Measurements from ENCODE around the gene IFNL4.

DNA sequence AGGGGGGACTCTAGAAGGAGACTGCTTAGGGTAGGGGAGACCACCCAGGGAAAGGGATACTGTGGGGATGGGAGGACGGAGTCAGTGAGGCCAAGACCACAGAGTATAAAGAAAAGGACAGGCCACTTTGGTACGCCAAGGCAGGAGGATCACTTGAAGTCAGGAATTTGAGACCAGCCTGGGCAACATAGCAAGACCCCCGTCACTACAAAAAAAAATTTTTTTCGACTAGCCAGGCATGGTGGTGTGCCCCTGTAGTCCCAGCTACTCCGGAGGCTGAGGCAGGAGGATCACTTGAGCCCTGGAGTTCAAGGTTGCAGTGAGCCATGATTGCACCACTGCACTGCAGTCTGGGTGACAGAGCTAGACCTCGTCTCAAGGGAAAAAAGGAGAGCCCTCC lies 10.4 kb downstream of the IFNL4 start:
- no peak for TF ChIP-seq EZH2 (IDR thresholded peaks at IDR 0.05; ENCODE audit: borderline replicate concordance, low read length)
- TF ChIP-seq, protein P1, sequence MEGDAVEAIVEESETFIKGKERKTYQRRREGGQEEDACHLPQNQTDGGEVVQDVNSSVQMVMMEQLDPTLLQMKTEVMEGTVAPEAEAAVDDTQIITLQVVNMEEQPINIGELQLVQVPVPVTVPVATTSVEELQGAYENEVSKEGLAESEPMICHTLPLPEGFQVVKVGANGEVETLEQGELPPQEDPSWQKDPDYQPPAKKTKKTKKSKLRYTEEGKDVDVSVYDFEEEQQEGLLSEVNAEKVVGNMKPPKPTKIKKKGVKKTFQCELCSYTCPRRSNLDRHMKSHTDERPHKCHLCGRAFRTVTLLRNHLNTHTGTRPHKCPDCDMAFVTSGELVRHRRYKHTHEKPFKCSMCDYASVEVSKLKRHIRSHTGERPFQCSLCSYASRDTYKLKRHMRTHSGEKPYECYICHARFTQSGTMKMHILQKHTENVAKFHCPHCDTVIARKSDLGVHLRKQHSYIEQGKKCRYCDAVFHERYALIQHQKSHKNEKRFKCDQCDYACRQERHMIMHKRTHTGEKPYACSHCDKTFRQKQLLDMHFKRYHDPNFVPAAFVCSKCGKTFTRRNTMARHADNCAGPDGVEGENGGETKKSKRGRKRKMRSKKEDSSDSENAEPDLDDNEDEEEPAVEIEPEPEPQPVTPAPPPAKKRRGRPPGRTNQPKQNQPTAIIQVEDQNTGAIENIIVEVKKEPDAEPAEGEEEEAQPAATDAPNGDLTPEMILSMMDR (IDR thresholded peaks at IDR 0.05; ENCODE audit: low read length), result no peak

All from OCI-LY1 (cell line).